SK-N-SH treated with all-trans-retinoic acid at 6 μM for 48 hours (cell line): Measurements from ENCODE around the gene OR10A3.

Experiments used
- ATAC-seq: fragments of 200-7000 bp; cut with Tn5 transposase; 3 replicates; pipeline ENCODE4 v1.9.1; 2020; ENCODE audit warnings: mild to moderate bottlenecking, moderate library complexity
- ARNTL ChIP-seq: fragments of 450-650 bp; formaldehyde crosslinking; IDR thresholded peaks from 2 replicates; pipeline ENCODE4 v1.5.0; 2020; ENCODE audit warnings: low read depth, mild to moderate bottlenecking, moderate library complexity, borderline replicate concordance
- CREB5 ChIP-seq: fragments of 250-450 bp; sonication (Bioruptor Pico); IDR thresholded peaks from 2 replicates; pipeline ENCODE4 v1.5.1; 2020; ENCODE audit warnings: low read depth, mild to moderate bottlenecking, moderate library complexity
- CSRNP3 ChIP-seq: fragments of 250-450 bp; sonication (Bioruptor Pico); IDR thresholded peaks from 2 replicates; pipeline ENCODE4 v1.5.1; 2021; ENCODE audit warnings: mild to moderate bottlenecking, moderate library complexity
- ESRRG ChIP-seq: fragments of 250-450 bp; sonication (Bioruptor Pico); IDR thresholded peaks from 2 replicates; pipeline ENCODE4 v1.6.1; 2021; ENCODE audit warnings: mild to moderate bottlenecking
- ISL1 ChIP-seq: fragments of 250-450 bp; sonication (Bioruptor Pico); IDR thresholded peaks from 2 replicates; pipeline ENCODE4 v2.1.2; 2022; ENCODE audit warnings: mild to moderate bottlenecking, moderate library complexity
- PATZ1 ChIP-seq: fragments of 250-450 bp; sonication (Bioruptor Pico); IDR thresholded peaks from 2 replicates; pipeline ENCODE4 v1.8.0; 2020; ENCODE audit warnings: mild to moderate bottlenecking, moderate library complexity, borderline replicate concordance
- POU6F1 ChIP-seq: fragments of 250-450 bp; sonication (Bioruptor Pico); IDR thresholded peaks from 2 replicates; pipeline ENCODE4 v1.8.0; 2021; ENCODE audit warnings: low read depth, mild to moderate bottlenecking, moderate library complexity, borderline replicate concordance
- PPARA ChIP-seq: fragments of 250-450 bp; sonication (Bioruptor Pico); IDR thresholded peaks from 2 replicates; pipeline ENCODE4 v1.5.0; 2020; ENCODE audit warnings: mild to moderate bottlenecking, borderline replicate concordance
- RARB ChIP-seq: fragments of 250-450 bp; sonication (Bioruptor Pico); IDR thresholded peaks from 2 replicates; pipeline ENCODE4 v1.8.0; 2021; ENCODE audit warnings: mild to moderate bottlenecking, moderate library complexity
- SNAI2 ChIP-seq: fragments of 250-450 bp; sonication (Bioruptor Pico); IDR thresholded peaks from 2 replicates; pipeline ENCODE4 v1.5.0; 2020; ENCODE audit warnings: mild to moderate bottlenecking, moderate library complexity
- TCF4 ChIP-seq: fragments of 250-450 bp; sonication (Bioruptor Pico); IDR thresholded peaks from 2 replicates; pipeline ENCODE4 v1.8.0; 2021; ENCODE audit warnings: mild to moderate bottlenecking, moderate library complexity, borderline replicate concordance
- TOX ChIP-seq: fragments of 250-450 bp; sonication (Bioruptor Pico); IDR thresholded peaks from 2 replicates; pipeline ENCODE4 v1.8.0; 2021; ENCODE audit warnings: mild to moderate bottlenecking, moderate library complexity, borderline replicate concordance
- TSHZ2 ChIP-seq: fragments of 250-450 bp; sonication (Bioruptor Pico); IDR thresholded peaks from 2 replicates; pipeline ENCODE4 v1.5.0; 2020; ENCODE audit warnings: mild to moderate bottlenecking, moderate library complexity
- ZC3H10 ChIP-seq: fragments of 250-450 bp; sonication (Bioruptor Pico); IDR thresholded peaks from 2 replicates; pipeline ENCODE4 v1.5.1; 2021; ENCODE audit warnings: mild to moderate bottlenecking, moderate library complexity
- ZFP3 ChIP-seq: fragments of 250-450 bp; sonication (Bioruptor Pico); IDR thresholded peaks from 2 replicates; pipeline ENCODE4 v1.5.0; 2020; ENCODE audit warnings: mild to moderate bottlenecking, moderate library complexity
- ZFP30 ChIP-seq: fragments of 450-650 bp; formaldehyde crosslinking; IDR thresholded peaks from 2 replicates; pipeline ENCODE4 v1.5.0; 2022; ENCODE audit warnings: mild to moderate bottlenecking, moderate library complexity
- ZNF565 ChIP-seq: fragments of 450-650 bp; formaldehyde crosslinking; conservative IDR thresholded peaks from 2 replicates; pipeline ENCODE4 v1.5.0; 2020; ENCODE audit warnings: low read depth, mild to moderate bottlenecking, moderate library complexity
- ZNF70 ChIP-seq: fragments of 450-650 bp; formaldehyde crosslinking; IDR thresholded peaks from 2 replicates; pipeline ENCODE4 v1.5.0; 2020; ENCODE audit warnings: mild to moderate bottlenecking, moderate library complexity

The OR10A3 gene

GRCh38 chr11:7981619-7982157 is 40.2 kb upstream of the OR10A3 start (continued):
- TF ChIP-seq TOX (CRISPR knock-in tag), result no peak
- TF ChIP-seq CSRNP3 (CRISPR knock-in tag), result no peak
- no peak for TF ChIP-seq SNAI2

GRCh38 chr11:7977232-7977917 is 35.9 kb upstream of the OR10A3 start:
- peak; percentile 87 for ATAC-seq
- TF ChIP-seq PATZ1 (CRISPR knock-in tag) (no peak), ESRRG (no peak), ZC3H10 (CRISPR knock-in tag) (no peak), ISL1 (CRISPR knock-in tag) (peak; percentile 49), ZFP3 (CRISPR knock-in tag) (no peak), SNAI2 (no peak), CSRNP3 (CRISPR knock-in tag) (no peak)

GRCh38 chr11:7974668-7975067 is 33.2 kb upstream of the OR10A3 start:
- no peak for ATAC-seq
- no peak for TF ChIP-seq TSHZ2 (CRISPR knock-in tag)
- TF ChIP-seq ISL1 (CRISPR knock-in tag), result no peak
- TF ChIP-seq RARB (CRISPR knock-in tag), result no peak
- no peak for TF ChIP-seq ZC3H10 (CRISPR knock-in tag)
- TF ChIP-seq CREB5 (CRISPR knock-in tag), result no peak
- no peak for TF ChIP-seq TCF4 (CRISPR knock-in tag)
- no peak for TF ChIP-seq ZFP30 (CRISPR knock-in tag)
- TF ChIP-seq ARNTL (CRISPR knock-in tag), result no peak
- no peak for TF ChIP-seq PPARA
- no peak for TF ChIP-seq TOX (CRISPR knock-in tag)
- TF ChIP-seq PATZ1 (CRISPR knock-in tag), result no peak
- no peak for TF ChIP-seq SNAI2
- no peak for TF ChIP-seq CSRNP3 (CRISPR knock-in tag)
- no peak for TF ChIP-seq ZNF565
- TF ChIP-seq POU6F1 (CRISPR knock-in tag), result no peak
- TF ChIP-seq ZNF70 (CRISPR knock-in tag), result no peak
- TF ChIP-seq, all 23 proteins: peak for 0
